ENCODE results near the gene XRCC4. TPM values are rescaled to one million over a fixed set of nuclear protein-coding genes. Genes with fewer than 3 reads are reported as not detected.

XRCC4 gene
- polyA plus RNA-seq, 4 donors = 11.2 to 15.2 (median 12.4) TPM

DNA sequence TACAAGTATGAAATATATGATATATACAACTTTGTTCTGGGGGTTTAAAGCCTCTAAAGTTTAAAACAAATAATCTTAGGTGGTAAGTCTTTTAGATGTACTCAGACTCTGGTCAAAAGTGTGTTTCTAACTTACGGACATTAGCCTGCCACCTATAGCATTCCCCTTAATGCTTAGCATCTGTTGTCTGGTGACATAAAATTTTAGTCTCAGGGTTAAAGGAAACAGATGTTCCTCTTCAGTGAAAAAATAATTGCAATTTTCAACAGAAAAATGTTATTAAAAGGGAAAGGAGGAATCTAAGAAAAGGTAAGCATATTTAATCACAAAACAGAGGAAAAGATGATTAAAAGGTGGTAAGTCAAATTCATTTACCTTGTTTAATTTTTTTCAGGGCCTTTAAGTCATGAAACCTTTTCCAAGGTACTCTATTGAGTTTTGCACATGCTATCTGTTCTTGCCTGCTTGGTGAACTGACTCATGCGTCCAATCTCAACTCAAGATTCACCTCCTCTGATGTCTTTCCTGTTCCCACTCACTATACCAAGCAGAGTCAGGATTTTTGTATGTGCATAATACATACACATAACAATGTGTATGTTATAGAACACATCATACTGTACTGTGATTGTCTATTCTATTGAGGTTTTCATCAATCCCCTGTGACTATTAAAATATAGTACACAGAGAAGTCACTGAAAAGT lies 8.1 kb upstream of the XRCC4 start:
- DNase-seq (ENCODE audit: low read depth in 4 of 4, low spot score in 2 of 4) = no peak

DNA sequence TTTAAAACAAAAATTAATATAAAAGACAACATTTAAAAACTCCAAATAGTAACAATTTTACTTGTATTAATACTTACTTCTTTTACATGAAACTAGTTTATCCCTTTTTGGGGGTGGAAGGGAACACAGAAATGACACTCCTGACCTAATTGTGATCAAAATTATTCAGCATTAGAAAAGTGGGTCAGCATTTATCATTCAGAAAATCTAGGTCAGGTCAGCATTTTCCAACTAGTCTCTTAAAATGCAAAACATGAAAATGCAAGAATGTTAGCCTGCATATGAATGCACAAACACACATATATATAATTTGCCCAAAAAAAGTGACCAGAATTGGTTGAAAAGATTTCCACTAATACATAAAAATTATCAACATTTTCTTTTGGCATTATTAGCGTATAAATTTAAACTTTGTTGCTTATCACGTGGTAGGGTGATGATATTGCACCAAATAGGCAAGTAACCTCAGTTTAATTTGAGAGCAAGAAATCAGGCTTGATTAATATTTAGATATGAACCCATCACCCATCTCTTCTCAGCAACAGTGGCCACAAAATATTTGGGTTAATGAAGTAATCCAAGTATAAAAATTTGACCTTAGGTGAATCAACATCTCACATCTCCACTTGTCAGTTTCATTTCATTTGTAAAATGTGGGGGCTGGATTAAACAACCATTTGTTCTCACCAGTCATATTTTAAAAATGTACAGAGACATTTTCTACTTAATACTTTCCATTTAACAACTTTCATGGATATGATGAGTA lies 5.9 kb upstream of the XRCC4 start:
- DNase-seq (ENCODE audit: low read depth in 4 of 4, low spot score in 2 of 4) = no peak

- DNase-seq (ENCODE audit: low read depth in 4 of 4, low spot score in 2 of 4) = no peak
Observed at GRCh38 chr5:83072966-83073365, 4.4 kb upstream of the XRCC4 start.

GRCh38 chr5:83077662-83078261 lies 415 bp downstream of the XRCC4 start:
- peak in 2 of 4 donors; percentile 20 to 52 for DNase-seq (ENCODE audit: low read depth in 4 of 4, low spot score in 2 of 4)

DNA sequence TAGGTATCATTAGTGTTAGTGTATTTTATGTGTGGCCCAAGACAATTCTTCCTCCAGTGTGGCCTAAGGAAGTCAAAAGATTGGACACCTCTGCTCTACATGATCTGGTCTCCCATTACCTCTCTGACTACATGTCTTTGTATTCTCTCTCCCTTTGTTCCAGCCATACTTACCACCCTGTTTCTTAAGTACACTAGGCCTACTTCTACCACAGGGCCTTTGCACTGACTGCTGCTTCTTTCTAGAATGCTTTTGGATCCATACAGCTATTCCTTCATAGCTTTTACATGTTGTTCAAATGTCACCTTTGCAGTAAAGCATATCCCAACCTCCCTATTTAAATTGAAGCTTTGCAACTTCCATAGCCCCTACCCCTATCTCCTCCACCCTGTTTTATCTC lies 5.4 kb downstream of the XRCC4 start:
- DNase-seq (ENCODE audit: low read depth in 4 of 4, low spot score in 2 of 4) = no peak

DNA sequence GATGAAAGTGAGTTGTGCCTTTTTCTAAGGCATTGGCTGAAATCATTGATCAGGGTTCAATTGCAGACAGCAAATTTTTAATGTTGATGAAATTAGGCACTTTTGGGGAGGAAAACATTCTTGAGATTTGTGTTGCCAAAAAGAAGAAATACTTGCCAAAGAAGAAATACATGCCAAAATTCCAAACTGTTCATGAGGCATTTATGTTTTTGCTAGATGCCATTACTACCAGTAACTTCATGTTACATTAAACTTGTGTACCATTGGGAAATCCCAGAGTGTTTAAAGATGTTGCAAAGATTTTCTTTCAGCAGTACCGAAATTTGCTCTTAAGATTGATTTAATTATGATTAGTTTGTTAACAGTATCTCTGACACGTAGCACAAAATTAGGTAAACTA lies 7.0 kb downstream of the XRCC4 start:
- no peak for DNase-seq (ENCODE audit: low read depth in 4 of 4, low spot score in 2 of 4)

DNA sequence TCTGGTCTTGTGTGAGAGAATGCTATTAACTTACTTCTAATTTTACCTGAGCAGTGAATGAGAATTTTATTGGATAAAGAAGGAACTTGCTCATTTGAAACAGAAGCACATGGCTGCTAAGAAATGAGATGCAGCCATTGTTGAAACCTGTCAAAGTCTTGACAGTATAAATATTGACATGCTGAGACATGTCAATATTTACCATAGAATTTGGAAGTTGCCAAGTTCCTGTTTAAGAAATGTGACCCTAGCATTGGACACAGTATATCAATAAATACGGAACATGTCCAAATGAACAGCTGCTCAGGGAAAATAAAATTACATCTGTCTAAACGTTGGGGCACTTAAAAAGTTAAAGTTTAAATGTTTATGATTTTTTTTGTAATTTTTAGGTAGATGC lies 7.8 kb downstream of the XRCC4 start:
- no peak for DNase-seq (ENCODE audit: low read depth in 4 of 4, low spot score in 2 of 4)

- DNase-seq (ENCODE audit: low read depth in 4 of 4, low spot score in 2 of 4) = no peak
Observed at GRCh38 chr5:83090169-83090568, 12.8 kb downstream of the XRCC4 start.

DNA sequence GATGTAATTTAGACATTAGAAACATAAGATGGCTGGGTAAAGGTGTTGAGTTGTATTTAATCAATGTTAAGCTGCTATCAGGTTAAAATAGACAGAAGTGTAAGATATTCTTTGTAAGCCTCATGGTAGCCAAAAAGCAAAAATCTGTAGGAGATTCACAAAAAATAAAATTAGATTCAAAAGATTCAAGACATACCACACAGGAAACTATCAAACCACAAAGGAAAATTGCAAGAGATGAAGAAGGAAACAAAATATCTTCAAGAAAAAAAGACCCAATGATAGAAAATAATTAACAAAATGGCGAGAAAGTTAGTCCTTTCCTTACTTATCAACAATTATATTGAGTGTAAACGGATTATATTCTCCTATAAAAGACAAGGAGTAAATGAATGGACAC lies 15.3 kb downstream of the XRCC4 start:
- no peak for DNase-seq (ENCODE audit: low read depth in 4 of 4, low spot score in 2 of 4)

GRCh38 chr5:83093692-83094091 lies 16.3 kb downstream of the XRCC4 start:
- DNase-seq (ENCODE audit: low read depth in 4 of 4, low spot score in 2 of 4) = no peak

DNA sequence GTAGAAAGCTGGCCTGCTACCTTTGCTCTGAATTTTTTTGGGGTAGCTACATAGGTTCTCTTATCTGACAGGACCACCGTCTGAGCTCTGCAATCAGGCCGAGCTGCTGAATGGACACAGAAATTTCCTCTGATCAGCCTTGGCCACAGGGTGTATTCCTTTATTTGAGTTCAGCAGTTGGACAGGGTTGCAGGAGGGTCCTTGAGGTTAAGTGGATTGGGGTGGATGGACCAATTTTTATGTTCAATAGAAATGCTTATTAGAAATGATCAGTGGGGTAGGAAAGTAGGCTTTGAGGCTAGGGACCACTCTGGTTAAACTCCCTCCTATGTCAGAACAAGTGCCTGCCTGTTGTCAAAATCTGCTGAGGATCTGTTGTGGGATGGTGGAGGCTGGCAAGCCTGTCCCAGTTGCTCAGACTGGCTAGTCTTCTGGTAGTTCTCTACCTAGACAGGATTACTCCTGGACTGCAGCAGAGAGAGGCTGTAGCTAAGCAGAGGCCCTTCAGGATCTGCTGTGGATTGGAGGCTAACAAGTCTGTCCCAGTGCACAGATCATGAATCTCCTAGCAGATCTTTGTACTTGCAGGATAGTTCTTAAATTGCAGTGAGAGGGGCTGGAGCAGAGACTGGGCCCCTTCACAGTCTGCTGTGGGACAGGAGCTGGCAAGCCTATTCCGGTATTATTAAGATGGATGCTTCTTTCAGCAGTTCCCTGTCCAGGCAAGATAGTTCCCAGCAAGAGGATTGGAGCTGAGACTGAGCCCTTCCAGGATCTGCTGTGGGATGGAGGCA lies 18.0 kb downstream of the XRCC4 start:
- DNase-seq (ENCODE audit: low read depth in 4 of 4, low spot score in 2 of 4) = no peak

GRCh38 chr5:83095957-83096539 lies 18.7 kb downstream of the XRCC4 start:
- DNase-seq (ENCODE audit: low read depth in 4 of 4, low spot score in 2 of 4) = no peak

DNA sequence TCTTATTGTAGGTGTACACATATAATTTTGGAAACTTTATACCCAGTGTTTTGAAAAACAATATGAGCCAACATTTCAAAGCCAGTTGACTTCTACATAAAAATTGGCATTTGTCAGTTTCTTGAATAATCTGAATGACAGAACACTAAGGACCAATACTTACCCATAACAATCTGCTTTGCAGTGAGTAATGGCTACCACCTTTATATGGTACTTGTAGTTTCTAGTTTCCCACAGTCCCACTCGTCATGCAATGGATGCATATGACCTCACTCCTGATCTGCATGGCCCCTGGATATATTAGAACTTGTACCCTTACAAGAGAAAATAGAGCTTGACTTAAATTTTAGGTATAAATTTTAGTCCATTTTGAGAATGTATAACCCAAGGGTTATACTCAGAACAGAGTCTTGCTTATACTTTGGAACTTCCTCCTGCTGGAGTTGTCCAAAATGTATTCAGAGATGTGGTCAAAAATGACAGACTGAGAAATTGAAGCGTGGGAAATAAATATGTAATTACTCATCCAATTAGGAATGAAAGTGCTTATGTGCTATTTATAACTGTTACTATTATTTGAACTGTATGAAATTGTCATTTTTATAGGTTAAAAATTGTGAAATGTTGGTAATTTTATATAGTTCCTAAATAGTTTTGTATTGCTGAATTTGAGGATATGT lies 19.5 kb downstream of the XRCC4 start:
- no peak for DNase-seq (ENCODE audit: low read depth in 4 of 4, low spot score in 2 of 4)

- DNase-seq (ENCODE audit: low read depth in 4 of 4, low spot score in 2 of 4) = no peak
Observed at GRCh38 chr5:83097689-83098231, 20.4 kb downstream of the XRCC4 start.

DNA sequence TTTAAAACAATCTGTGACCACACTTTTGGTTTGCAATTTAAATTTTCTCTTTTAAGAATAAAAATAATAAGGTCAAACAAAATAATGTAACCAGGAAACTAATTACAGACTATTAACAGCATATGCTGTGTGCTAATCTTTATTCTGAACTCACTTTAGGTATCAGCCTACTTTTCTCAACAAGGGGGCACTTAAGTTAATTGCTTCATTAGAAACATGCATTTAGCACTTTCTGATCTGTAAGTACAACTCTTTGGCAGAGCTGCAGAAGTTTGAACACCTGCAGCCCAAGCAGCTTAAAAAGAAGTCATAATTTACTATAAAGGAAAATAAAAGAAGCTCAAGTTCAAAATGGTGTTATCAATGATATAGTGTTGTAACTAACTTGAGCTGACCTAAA lies 21.7 kb downstream of the XRCC4 start:
- DNase-seq (ENCODE audit: low read depth in 4 of 4, low spot score in 2 of 4) = no peak

DNA sequence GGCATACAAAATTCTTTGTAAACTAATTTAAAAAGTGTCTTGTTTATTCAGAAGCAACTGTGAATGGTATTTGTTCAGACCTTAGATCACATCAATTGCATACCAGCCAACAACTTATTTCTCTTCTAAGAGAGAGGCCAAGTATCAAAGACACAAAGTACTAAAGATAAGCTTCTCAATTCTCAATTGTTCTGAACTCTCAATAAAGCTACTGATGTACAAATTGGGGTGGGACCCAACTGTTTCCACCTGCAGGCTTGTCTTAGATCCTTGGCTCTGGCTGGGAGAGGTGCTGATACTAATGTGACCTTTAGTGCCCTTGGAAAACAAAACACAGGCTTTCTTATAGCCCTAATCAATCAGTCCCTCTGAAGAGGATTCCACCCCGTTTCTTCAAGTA lies 22.1 kb downstream of the XRCC4 start:
- no peak for DNase-seq (ENCODE audit: low read depth in 4 of 4, low spot score in 2 of 4)

DNA sequence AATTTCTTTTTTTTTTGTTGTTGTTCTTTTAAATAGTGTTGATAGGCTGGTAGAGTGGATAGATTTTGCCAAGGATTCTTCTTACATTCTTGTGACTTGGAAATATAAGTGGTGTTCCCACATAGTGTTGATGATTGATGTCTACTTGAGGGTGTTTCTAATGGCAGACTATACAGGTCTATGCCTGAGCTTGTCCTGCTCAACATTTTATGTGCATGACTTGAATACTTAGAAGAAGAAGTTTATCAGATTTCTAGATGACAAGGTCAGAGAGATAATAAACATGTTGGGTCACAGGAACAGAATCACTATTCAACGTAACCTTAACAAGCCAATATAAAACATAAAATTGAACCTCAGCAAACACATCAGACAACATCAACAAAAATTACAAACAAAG lies 24.2 kb downstream of the XRCC4 start:
- no peak for DNase-seq (ENCODE audit: low read depth in 4 of 4, low spot score in 2 of 4)

DNA sequence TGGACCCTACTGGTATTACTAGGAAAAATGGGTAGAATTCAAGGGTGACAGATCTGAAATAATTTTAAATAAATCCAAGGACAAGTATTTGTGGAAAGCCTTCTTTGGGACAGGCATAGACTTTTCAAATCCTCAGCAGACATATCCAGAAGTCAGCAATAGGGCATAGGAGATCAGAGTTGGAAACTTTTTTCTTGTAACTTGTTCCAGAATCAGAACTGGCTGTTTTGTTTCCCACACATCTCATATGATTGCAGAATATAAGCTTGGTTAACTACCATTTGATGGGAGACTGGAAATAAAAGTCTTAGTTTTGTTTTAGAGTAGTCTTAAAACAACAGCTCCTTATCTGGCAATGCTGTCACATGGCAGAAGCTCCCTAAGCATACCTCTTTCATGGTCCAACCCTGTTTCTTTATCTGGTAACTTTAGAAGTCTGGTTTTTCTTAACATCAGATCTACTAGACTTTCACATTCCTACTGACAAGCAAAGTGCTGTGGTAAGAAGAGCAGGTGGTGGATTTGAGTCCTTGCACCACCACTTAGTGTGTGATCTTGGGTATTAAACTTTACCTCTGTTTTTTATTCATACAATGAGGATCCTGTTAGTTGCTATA lies 25.1 kb downstream of the XRCC4 start:
- DNase-seq (ENCODE audit: low read depth in 4 of 4, low spot score in 2 of 4) = no peak

GRCh38 chr5:83104021-83104420 lies 26.7 kb downstream of the XRCC4 start:
- no peak for DNase-seq (ENCODE audit: low read depth in 4 of 4, low spot score in 2 of 4)

Data from left renal cortex interstitium (tissue), 4 donors.